Suprapubic skin (tissue), 3 donors: ENCODE measurements around the gene CYTH2.

Source experiments
- POLR2A ChIP-seq, 2 donors: fragments of 450-650 bp; IDR thresholded peaks; one replicate each; pipeline ENCODE4 v1.6.1; 2017; ENCODE audit warnings: antibody characterized with exemption in 2 of 2, mild to moderate bottlenecking in 2 of 2, moderate library complexity in 2 of 2
- TF ChIP-seq, protein P1 (sequence below), 2 donors: fragments of 200-600 bp in 1 of 2; fragments of 450-650 bp in 1 of 2; sonication (generic) in 1 of 2; IDR thresholded peaks; one replicate each; pipeline ENCODE4 v1.5.1; 2016 to 2019; ENCODE audit warnings: antibody characterized with exemption in 2 of 2, mild to moderate bottlenecking in 1 of 2, moderate library complexity in 1 of 2

DNA sequence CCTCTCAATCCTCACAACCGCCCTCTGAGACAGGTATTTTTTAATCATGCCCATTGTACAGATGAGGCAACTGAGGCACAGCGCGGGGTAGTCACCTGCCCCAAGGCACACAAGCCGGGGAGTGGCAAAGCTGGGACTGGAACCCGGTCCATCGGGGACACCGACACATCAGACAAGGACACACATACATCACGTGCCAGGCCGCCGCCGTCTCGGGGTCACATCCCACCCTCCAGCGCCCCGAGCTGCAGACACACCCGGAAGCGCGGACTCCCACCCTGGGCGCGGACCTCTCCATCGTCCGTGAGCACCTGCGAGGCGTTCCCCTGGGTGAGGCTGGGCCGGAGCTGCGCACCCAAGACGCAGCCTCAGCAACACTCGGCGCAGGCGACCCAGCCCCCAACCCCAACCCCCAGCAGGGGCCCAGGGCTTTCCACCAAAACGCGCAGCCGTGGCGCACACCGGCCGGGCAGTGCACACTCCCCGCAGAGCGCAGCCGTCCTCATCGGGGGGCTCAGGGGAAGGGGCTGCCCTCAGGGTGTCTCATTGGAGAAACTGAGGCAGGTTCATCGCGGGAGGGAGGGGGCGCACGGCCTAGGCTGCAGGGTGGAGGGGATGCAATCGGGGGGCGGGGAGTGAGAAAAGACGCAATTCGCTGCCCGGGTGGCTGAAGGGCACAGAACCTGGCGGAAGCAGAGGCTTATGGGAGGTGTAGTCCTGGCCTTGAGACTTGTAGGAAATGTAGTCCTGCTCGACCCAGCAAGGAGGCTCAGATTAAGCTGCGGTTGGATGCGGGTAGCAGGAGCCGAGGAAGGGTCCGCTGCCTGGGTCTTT lies 44.3 kb downstream of the CYTH2 start:
- TF ChIP-seq, protein P1, sequence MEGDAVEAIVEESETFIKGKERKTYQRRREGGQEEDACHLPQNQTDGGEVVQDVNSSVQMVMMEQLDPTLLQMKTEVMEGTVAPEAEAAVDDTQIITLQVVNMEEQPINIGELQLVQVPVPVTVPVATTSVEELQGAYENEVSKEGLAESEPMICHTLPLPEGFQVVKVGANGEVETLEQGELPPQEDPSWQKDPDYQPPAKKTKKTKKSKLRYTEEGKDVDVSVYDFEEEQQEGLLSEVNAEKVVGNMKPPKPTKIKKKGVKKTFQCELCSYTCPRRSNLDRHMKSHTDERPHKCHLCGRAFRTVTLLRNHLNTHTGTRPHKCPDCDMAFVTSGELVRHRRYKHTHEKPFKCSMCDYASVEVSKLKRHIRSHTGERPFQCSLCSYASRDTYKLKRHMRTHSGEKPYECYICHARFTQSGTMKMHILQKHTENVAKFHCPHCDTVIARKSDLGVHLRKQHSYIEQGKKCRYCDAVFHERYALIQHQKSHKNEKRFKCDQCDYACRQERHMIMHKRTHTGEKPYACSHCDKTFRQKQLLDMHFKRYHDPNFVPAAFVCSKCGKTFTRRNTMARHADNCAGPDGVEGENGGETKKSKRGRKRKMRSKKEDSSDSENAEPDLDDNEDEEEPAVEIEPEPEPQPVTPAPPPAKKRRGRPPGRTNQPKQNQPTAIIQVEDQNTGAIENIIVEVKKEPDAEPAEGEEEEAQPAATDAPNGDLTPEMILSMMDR (IDR thresholded peaks at IDR 0.05): no peak
- no peak for TF ChIP-seq POLR2A (IDR thresholded peaks at IDR 0.05)
